ENCODE measurements around the gene NOVA2. TPM values are rescaled to one million over a fixed set of nuclear protein-coding genes. Genes with fewer than 3 reads are reported as not detected.

NOVA2 gene
- total RNA-seq, 4 donors from 2014 or later, result 0.41 to 2.2 (median 1.00) TPM; not detected in 1

GRCh38 chr19:45884682-45885555, 88.7 kb downstream of the NOVA2 start:
- TF ChIP-seq EP300 (IDR thresholded peaks at IDR 0.05; ENCODE audit: low read depth) (no peak), CTCF (IDR thresholded peaks at IDR 0.05) (no peak), POLR2A (IDR thresholded peaks at IDR 0.05) (no peak), POLR2AphosphoS5 (IDR thresholded peaks at IDR 0.05) (no peak)
- Histone ChIP-seq H3K27ac (peak overlapping the region; percentile 87 to 92 (median 90)), H3K27me3 (no peaks in the 10 kb centered on the region), H3K36me3 (no peaks in the 10 kb centered on the region), H3K4me1 (peaks cover 38 to 52% (median 44%) of the 10 kb centered on the region in 4 donors), H3K4me3 (peak overlapping the region; percentile 61 to 83 (median 66)), H3K9me3 (no peaks in the 10 kb centered on the region)
- in situ Hi-C loops (cut with MboI; ENCODE audit: low pct_ligation_motif_present in 1 of 4, low pct_unique_long_range_greater_than_20kb in 1 of 4, low sequenced_read_pairs in 3 of 4), result no loop called here
- DNase-seq, result no peak
- WGBS, 2 donors (ENCODE audit: low coverage in 1 of 2), result 69% methylated on average over 66 of the region's 72 CpGs; no CpG with 5 or more reads in 1 of the 2 donors
- intact Hi-C loops (cut with DNase I; ENCODE audit: low total_unique reads), result no loop called here

GRCh38 chr19:45883881-45884681, 89.6 kb downstream of the NOVA2 start:
- Histone ChIP-seq H3K4me3 (peak overlapping the region in 1 of 4 donors; percentile 66), H3K27me3 (no peaks in the 10 kb centered on the region), H3K36me3 (no peaks in the 10 kb centered on the region), H3K9me3 (no peaks in the 10 kb centered on the region), H3K27ac (peak overlapping the region; percentile 8 to 88 (median 35)), H3K4me1 (peaks cover 38 to 60% (median 44%) of the 10 kb centered on the region in 4 donors)
- in situ Hi-C loops (cut with MboI; ENCODE audit: low pct_ligation_motif_present in 1 of 4, low pct_unique_long_range_greater_than_20kb in 1 of 4, low sequenced_read_pairs in 3 of 4), result no loop called here
- 87% methylated on average over 49 of the region's 57 CpGs; no CpG with 5 or more reads in 1 of the 2 donors for WGBS, 2 donors (ENCODE audit: low coverage in 1 of 2)
- DNase-seq, result no peak
- intact Hi-C loops (cut with DNase I; ENCODE audit: low total_unique reads), result no loop called here
- TF ChIP-seq POLR2AphosphoS5 (IDR thresholded peaks at IDR 0.05) (no peak), CTCF (IDR thresholded peaks at IDR 0.05) (no peak), POLR2A (IDR thresholded peaks at IDR 0.05) (no peak), EP300 (IDR thresholded peaks at IDR 0.05; ENCODE audit: low read depth) (no peak)

Small RNA genes within 50 kb of the gene (small RNA-seq; reads per million reads assigned to genes)
- 46.4 to 366 (median 186) reads per million in 4 donors for gene MIR769

Other genes with a start within 250 kb of the NOVA2 start
- gene FBXO46, start 243.0 kb downstream of the NOVA2 start, total RNA-seq, result 10 to 100 TPM; 14.1 to 40.8 (median 19.6) TPM
- gene MEIOSIN, start 240.4 kb downstream of the NOVA2 start, total RNA-seq, result not detected
- gene SIX5, start 204.6 kb downstream of the NOVA2 start, total RNA-seq, result 10 to 100 TPM in 2 of 4 donors, 1 to 10 TPM in 2; 6.7 to 40.4 (median 9.7) TPM
- 100 to 1,000 TPM in 2 of 4 donors, 10 to 100 TPM in 2; 19.1 to 237 (median 69.2) TPM for gene DMPK, start 191.4 kb downstream of the NOVA2 start, total RNA-seq
- 10 to 100 TPM; 26.8 to 72.9 (median 54.8) TPM for gene DMWD, start 181.0 kb downstream of the NOVA2 start, total RNA-seq
- 1 to 10 TPM in 1 of 4 donors, not detected in 3; 1.1 TPM for gene RSPH6A, start 158.6 kb downstream of the NOVA2 start, total RNA-seq
- 100 to 1,000 TPM in 2 of 4 donors, 10 to 100 TPM in 2; 35.2 to 189 (median 81.9) TPM for gene SYMPK, start 110.7 kb downstream of the NOVA2 start, total RNA-seq
- gene FOXA3, start 109.5 kb downstream of the NOVA2 start, total RNA-seq, result 10 to 100 TPM in 2 of 4 donors, 1 to 10 TPM in 2; 1.9 to 24.4 (median 9.2) TPM
- gene IRF2BP1, start 87.7 kb downstream of the NOVA2 start, total RNA-seq, result 10 to 100 TPM; 24.9 to 34.1 (median 29.5) TPM
- gene MYPOP, start 71.3 kb downstream of the NOVA2 start, total RNA-seq, result 10 to 100 TPM in 2 of 4 donors, 1 to 10 TPM in 2; 5.5 to 26.9 (median 8.9) TPM
- not detected for gene NANOS2, start 59.1 kb downstream of the NOVA2 start, total RNA-seq
- 10 to 100 TPM in 2 of 4 donors, 1 to 10 TPM in 2; 7.8 to 18.7 (median 10.6) TPM for gene CCDC61, start 21.6 kb upstream of the NOVA2 start, total RNA-seq
- gene PGLYRP1, start 49.2 kb upstream of the NOVA2 start, total RNA-seq, result not detected
- not detected for gene IGFL4, start 67.1 kb upstream of the NOVA2 start, total RNA-seq
- gene IGFL3, start 150.8 kb upstream of the NOVA2 start, total RNA-seq, result not detected
- not detected for gene IGFL2, start 174.4 kb upstream of the NOVA2 start, total RNA-seq

Data from transverse colon (tissue), 4 donors.